Testis (tissue), 3 donors: Measurements from ENCODE around the gene GOLPH3. TPM values are rescaled to one million over a fixed set of nuclear protein-coding genes. Genes with fewer than 3 reads are reported as not detected.

Experiments used
- DNase-seq: peaks from one replicate; pipeline ENCODE4 v3.0.0-alpha.2; 2019
- H3K27ac ChIP-seq, 2 donors: fragments of 200-600 bp; sonication (generic); one replicate each; pipeline ENCODE4 v1.5.1; 2019
- H3K27me3 ChIP-seq: fragments of 200-600 bp; sonication (generic); one replicate; pipeline ENCODE4 v1.5.1; 2019
- H3K36me3 ChIP-seq: fragments of 200-600 bp; sonication (generic); one replicate; pipeline ENCODE4 v1.5.1; 2017; ENCODE audit warnings: low read depth; ENCODE audit errors: missing control alignments
- H3K4me1 ChIP-seq: fragments of 200-600 bp; sonication (generic); one replicate; pipeline ENCODE4 v1.5.1; 2019
- H3K4me3 ChIP-seq, 2 donors: fragments of 200-600 bp; sonication (generic); one replicate each; pipeline ENCODE4 v1.5.1; 2017 to 2019
- H3K9me3 ChIP-seq: fragments of 200-600 bp; sonication (generic); one replicate; pipeline ENCODE4 v1.5.1; 2017
- CTCF ChIP-seq, 3 experiments: fragments of 450-650 bp in 2 of 3; fragments of 200-600 bp in 1 of 3; sonication (generic) in 1 of 3; IDR thresholded peaks; one replicate each; pipeline ENCODE4 v1.5.1; 2016 to 2019; ENCODE audit warnings: antibody characterized with exemption in 3 of 3, mild to moderate bottlenecking in 2 of 3, moderate library complexity in 1 of 3
- POLR2A ChIP-seq: fragments of 450-650 bp; IDR thresholded peaks from one replicate; pipeline ENCODE4 v1.6.1; 2017; ENCODE audit warnings: antibody characterized with exemption, mild to moderate bottlenecking, moderate library complexity
- WGBS, 2 donors: methylation state at CpG; one replicate each; pipeline ENCODE4 v1.1.5; 2018; 5-methylcytosine and 5-hydroxymethylcytosine counted together
- intact Hi-C: fragments of 100-400 bp; cut with DNase I; formaldehyde crosslinking; loops from one replicate; pipeline ENCODE4 v1.15.1; 2023; ENCODE audit warnings: low total_unique reads
- polyA plus RNA-seq: library from polyadenylated mRNA; stranded (reverse); fragments of 350-450 nt; fragmentation: Illumina TruSeq; extraction: RNeasy Lipid Tissue Mini Kit (QIAGEN cat#74804); gene quantifications from one replicate; pipeline ENCODE4 v1.2.3, GENCODE V29; 2014; ENCODE audit warnings: low read depth, low replicate concordance; ENCODE audit not compliant: insufficient read depth
- small RNA-seq, 2 donors: library from RNA; depleted of rRNA; stranded (forward); fragments of <200 nt; gene quantifications; one replicate each; pipeline ENCODE3, GENCODE V24; 2016
- total RNA-seq, 2 donors: library from RNA; depleted of rRNA; stranded (reverse); fragments of >200 nt; gene quantifications; one replicate each; pipeline ENCODE4 v1.2.3, GENCODE V29; 2016

Gene GOLPH3
- total and polyA plus RNA-seq, 3 donors from 2014 or later: 54.2 to 102 (median 88.7) TPM

DNA sequence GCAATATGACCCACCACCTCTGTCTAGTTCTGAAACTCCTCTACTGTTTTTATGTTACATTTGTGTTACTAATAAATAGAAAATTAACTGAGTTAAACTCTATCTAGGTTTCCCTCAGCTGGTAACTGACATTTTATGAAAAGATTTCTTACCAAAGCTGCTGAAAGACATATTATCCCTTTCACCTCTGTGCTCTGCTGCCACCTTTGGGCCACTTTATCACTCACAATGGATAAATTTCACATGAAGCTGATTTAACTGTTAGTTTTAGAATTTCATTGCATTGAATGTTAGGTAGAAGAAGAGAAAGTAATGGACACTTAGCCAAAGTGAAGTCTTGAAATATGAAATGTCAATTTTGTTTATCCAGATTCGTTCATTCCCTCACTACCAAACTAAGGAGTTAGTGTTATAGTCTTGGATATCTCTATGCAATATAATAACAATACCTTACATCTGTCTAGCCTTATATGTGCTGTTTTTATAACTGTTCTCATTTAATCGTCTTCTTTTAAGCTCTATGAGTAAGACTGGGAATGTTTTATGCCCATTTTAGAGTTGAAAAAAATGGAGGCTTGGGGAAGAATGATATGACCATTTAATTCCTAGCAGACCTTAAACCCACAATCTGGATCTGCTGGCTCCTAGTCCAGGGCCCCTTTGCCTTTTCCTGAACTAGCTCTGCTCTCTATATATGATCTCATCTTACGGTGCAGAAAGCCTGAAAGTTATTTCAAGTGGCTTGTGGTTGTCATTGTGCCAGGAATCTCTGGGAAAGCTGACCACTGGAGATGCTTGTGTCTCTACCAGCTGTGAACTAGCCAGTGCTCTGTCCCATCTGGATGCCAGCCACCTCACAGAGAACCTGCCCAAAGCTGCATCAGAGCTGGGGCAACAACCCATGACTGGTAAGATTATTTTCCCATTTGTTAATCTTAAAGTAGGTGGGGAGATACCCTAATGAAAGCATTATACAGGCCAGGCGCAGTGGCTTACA, 97.1 kb downstream of the GOLPH3 start:
- intact Hi-C loops: no loop called here
- no peak overlapping the region for H3K4me3 ChIP-seq
- no peak overlapping the region for H3K27ac ChIP-seq
- peaks cover 2% of the 10 kb centered on the region for H3K4me1 ChIP-seq
- no peaks in the 10 kb centered on the region for H3K36me3 ChIP-seq
- DNase-seq: peak; percentile 75
- H3K9me3 ChIP-seq: no peaks in the 10 kb centered on the region
- no peaks in the 10 kb centered on the region for H3K27me3 ChIP-seq
- TF ChIP-seq CTCF (IDR thresholded peaks at IDR 0.05) (peak; percentile 59 to 75 (median 69)), POLR2A (no peak)
- WGBS, 2 donors: 63 to 65% methylated on average over 4 of the region's 4 CpGs

Small RNA genes within 50 kb of the gene (small RNA-seq; reads per million reads assigned to genes)
- 0 reads per million in 2 donors for gene RF00019

Other genes with a start within 250 kb of the GOLPH3 start
- gene MTMR12, start 138.6 kb upstream of the GOLPH3 start, total RNA-seq: 10 to 100 TPM; 59.2 to 64.0 TPM
- gene MTMR12, start 138.6 kb upstream of the GOLPH3 start, polyA plus RNA-seq: 53.6 TPM